Tibial nerve (tissue), 4 donors: ENCODE measurements around the gene MTRFR. TPM values are rescaled to one million over a fixed set of nuclear protein-coding genes. Genes with fewer than 3 reads are reported as not detected.

ENCODE experiments used
- DNase-seq, 2 donors: peaks; one replicate each; pipeline ENCODE4 v3.0.0-alpha.2; 2019; ENCODE audit warnings: low spot score in 2 of 2
- H3K27ac ChIP-seq, 4 donors: fragments of 200-600 bp; sonication (generic) in 3 of 4; one replicate each; pipeline ENCODE4 v1.5.1; 2017 to 2019; ENCODE audit warnings: mild to moderate bottlenecking in 1 of 4
- H3K27me3 ChIP-seq, 2 donors: fragments of 200-600 bp; sonication (generic) in 1 of 2; one replicate each; pipeline versions ENCODE4 v1.5.1 to v1.6.0; 2017 to 2019
- H3K36me3 ChIP-seq, 3 donors: fragments of 200-600 bp; sonication (generic); one replicate each; pipeline ENCODE4 v1.5.1; 2018 to 2019
- H3K4me1 ChIP-seq, 4 donors: fragments of 200-600 bp; sonication (generic) in 3 of 4; one replicate each; pipeline ENCODE4 v1.5.1; 2017 to 2019
- H3K4me3 ChIP-seq, 4 donors: fragments of 200-600 bp; sonication (generic) in 3 of 4; one replicate each; pipeline ENCODE4 v1.5.1; 2017 to 2019; ENCODE audit warnings: mild to moderate bottlenecking in 1 of 4, moderate library complexity in 1 of 4
- H3K9me3 ChIP-seq, 4 donors: fragments of 200-600 bp; sonication (generic) in 3 of 4; one replicate each; pipeline ENCODE4 v1.5.1; 2017 to 2019
- CTCF ChIP-seq, 5 experiments: fragments of 200-600 bp in 3 of 5; fragments of 450-650 bp in 2 of 5; sonication (generic) in 3 of 5; IDR thresholded peaks; one replicate each; pipeline ENCODE4 v1.5.1; 2016 to 2019; ENCODE audit warnings: antibody characterized with exemption in 5 of 5, mild to moderate bottlenecking in 3 of 5, moderate library complexity in 2 of 5
- EP300 ChIP-seq, 2 donors: sonication (generic); formaldehyde crosslinking; IDR thresholded peaks; one replicate each; pipeline ENCODE4 v1.6.1; 2017; ENCODE audit warnings: antibody characterized with exemption in 2 of 2, mild to moderate bottlenecking in 1 of 2
- POLR2A ChIP-seq, 2 donors: fragments of 450-650 bp; IDR thresholded peaks; one replicate each; pipeline ENCODE4 v1.6.1; 2017; ENCODE audit warnings: antibody characterized with exemption in 2 of 2, mild to moderate bottlenecking in 2 of 2, moderate library complexity in 2 of 2
- WGBS, 2 donors: methylation state at CpG; one replicate each; pipeline ENCODE4 v1.1.5; 2018; 5-methylcytosine and 5-hydroxymethylcytosine counted together
- total RNA-seq, 4 donors: library from RNA; depleted of rRNA; stranded (reverse); fragments of >200 nt; gene quantifications; one replicate each; pipeline ENCODE4 v1.1.0, GENCODE V29; 2016

Gene MTRFR
- total RNA-seq, 4 donors from 2014 or later, result 10.0 to 13.8 (median 11.8) TPM

- WGBS, 2 donors, result 83 to 87% methylated on average over 11 of the region's 11 CpGs
- Histone ChIP-seq H3K36me3 (peaks cover 0 to 54% (median 0%) of the 10 kb centered on the region in 3 donors), H3K27ac (no peak overlapping the region), H3K4me3 (no peak overlapping the region), H3K9me3 (no peaks in the 10 kb centered on the region), H3K4me1 (no peaks in the 10 kb centered on the region), H3K27me3 (no peaks in the 10 kb centered on the region)
- TF ChIP-seq POLR2A (IDR thresholded peaks at IDR 0.05), result no peak
- TF ChIP-seq EP300 (IDR thresholded peaks at IDR 0.05), result no peak
- TF ChIP-seq CTCF (IDR thresholded peaks at IDR 0.05), result no peak
- DNase-seq, result no peak
These were observed 10.0 kb upstream of the MTRFR start for GRCh38 chr12:123223241-123223668.

GRCh38 chr12:123225443-123225842 lies 7.8 kb upstream of the MTRFR start:
- DNase-seq, result no peak
- TF ChIP-seq CTCF (IDR thresholded peaks at IDR 0.05), result no peak
- TF ChIP-seq POLR2A (IDR thresholded peaks at IDR 0.05), result no peak
- no peak for TF ChIP-seq EP300 (IDR thresholded peaks at IDR 0.05)
- 89 to 90% methylated on average over 2 of the region's 2 CpGs for WGBS, 2 donors
- no peak overlapping the region for H3K27ac ChIP-seq
- H3K36me3 ChIP-seq, result peaks cover 0 to 32% (median 0%) of the 10 kb centered on the region in 3 donors
- no peaks in the 10 kb centered on the region for H3K9me3 ChIP-seq
- H3K4me1 ChIP-seq, result peaks cover 0 to 4% (median 2%) of the 10 kb centered on the region in 4 donors
- H3K27me3 ChIP-seq, result no peaks in the 10 kb centered on the region
- H3K4me3 ChIP-seq, result no peak overlapping the region

GRCh38 chr12:123227581-123228258 lies 5.5 kb upstream of the MTRFR start:
- DNase-seq, result no peak
- H3K4me1 ChIP-seq, result peaks cover 0 to 16% (median 9%) of the 10 kb centered on the region in 4 donors
- H3K9me3 ChIP-seq, result no peaks in the 10 kb centered on the region
- 46% methylated on average over 5 of the region's 5 CpGs for WGBS, 2 donors
- TF ChIP-seq POLR2A (IDR thresholded peaks at IDR 0.05) (no peak), EP300 (IDR thresholded peaks at IDR 0.05) (no peak), CTCF (IDR thresholded peaks at IDR 0.05) (no peak)
- H3K36me3 ChIP-seq, result peaks cover 0 to 9% (median 0%) of the 10 kb centered on the region in 3 donors
- H3K4me3 ChIP-seq, result no peak overlapping the region
- no peak overlapping the region for H3K27ac ChIP-seq
- no peaks in the 10 kb centered on the region for H3K27me3 ChIP-seq

- 80 to 88% methylated on average over 3 of the region's 3 CpGs for WGBS, 2 donors
- TF ChIP-seq POLR2A (IDR thresholded peaks at IDR 0.05) (no peak), EP300 (IDR thresholded peaks at IDR 0.05) (no peak), CTCF (IDR thresholded peaks at IDR 0.05) (no peak)
- no peaks in the 10 kb centered on the region for H3K9me3 ChIP-seq
- H3K4me3 ChIP-seq, result no peak overlapping the region
- no peak overlapping the region for H3K27ac ChIP-seq
- peaks cover 0 to 20% (median 10%) of the 10 kb centered on the region in 4 donors for H3K4me1 ChIP-seq
- DNase-seq, result no peak
- no peaks in the 10 kb centered on the region for H3K27me3 ChIP-seq
- peaks cover 0 to 3% (median 0%) of the 10 kb centered on the region in 3 donors for H3K36me3 ChIP-seq
These were observed 4.2 kb upstream of the MTRFR start for GRCh38 chr12:123229051-123229450.

- Histone ChIP-seq H3K4me3 (peak overlapping the region; percentile 50 to 92 (median 90)), H3K27me3 (no peaks in the 10 kb centered on the region), H3K27ac (peak overlapping the region in 2 of 4 donors; percentile 91 to 94), H3K9me3 (no peaks in the 10 kb centered on the region), H3K36me3 (peaks cover 0 to 9% (median 0%) of the 10 kb centered on the region in 3 donors), H3K4me1 (peaks cover 0 to 46% (median 20%) of the 10 kb centered on the region in 4 donors)
- 18 to 24% methylated on average over 5 of the region's 5 CpGs for WGBS, 2 donors
- TF ChIP-seq CTCF (IDR thresholded peaks at IDR 0.05) (no peak), POLR2A (IDR thresholded peaks at IDR 0.05) (no peak), EP300 (IDR thresholded peaks at IDR 0.05) (no peak)
- no peak for DNase-seq
These were observed 1.3 kb upstream of the MTRFR start for GRCh38 chr12:123231931-123232330.
